ENCODE data around the gene PSME3IP1.

- TF ChIP-seq EZH2phosphoT487 (IDR thresholded peaks at IDR 0.05; ENCODE audit: low read depth), result no peak
- TF ChIP-seq CTCF (IDR thresholded peaks at IDR 0.05; ENCODE audit: low read depth, low read length), result no peak
These were observed 33.4 kb downstream of the PSME3IP1 start for GRCh38 chr16:57152096-57153093.

Measured in OCI-LY3 (cell line).